CD4-positive, alpha-beta T cell (primary cell): ENCODE results near the gene IRF8. TPM values are rescaled to one million over a fixed set of nuclear protein-coding genes. Genes with fewer than 3 reads are reported as not detected.

Experiments
- ATAC-seq: fragments of 200-7000 bp; cut with Tn5 transposase; one replicate; pipeline ENCODE4 v1.10.0; 2022; ENCODE audit warnings: mild to moderate bottlenecking; ENCODE audit not compliant: poor library complexity
- CTCF ChIA-PET: fragments of 350-600 bp; sonication (Branson Sonifier 250); formaldehyde crosslinking; loops from one replicate; lab custom pipeline; 2021; ENCODE audit warnings: antibody characterized with exemption, inconsistent platforms; lab: Charles Lee
- POLR2A ChIA-PET: fragments of 350-600 bp; sonication (Branson Sonifier 250); formaldehyde crosslinking; loops from one replicate; lab custom pipeline; 2021; ENCODE audit warnings: antibody characterized with exemption, inconsistent platforms; lab: Charles Lee
- DNase-seq, 14 experiments: peaks; one replicate each; pipeline ENCODE4 v3.0.0-alpha.2; 2013 to 2020; ENCODE audit warnings: mixed read lengths in 2 of 14
- H3K27ac ChIP-seq, 2 donors: one replicate each; pipeline versions ENCODE4 v1.5.1 to v1.7.0; 2013; ENCODE audit warnings: low read length in 2 of 2, low read depth in 1 of 2, mild to moderate bottlenecking in 1 of 2
- H3K27me3 ChIP-seq, 2 experiments: 1 replicate in 1 of 2; 2 replicates in 1 of 2; pipeline versions ENCODE4 v1.6.1 to v1.7.0; 2013; ENCODE audit warnings: low read length in 2 of 2, control low read depth in 1 of 2, mild to moderate bottlenecking in 1 of 2, moderate library complexity in 1 of 2; ENCODE audit not compliant: insufficient read depth in 2 of 2, control insufficient read depth in 1 of 2
- H3K36me3 ChIP-seq: one replicate; pipeline ENCODE4 v1.6.1; 2013; ENCODE audit warnings: low read length, control low read depth; ENCODE audit not compliant: insufficient read depth
- H3K4me1 ChIP-seq: one replicate; pipeline ENCODE4 v1.6.1; 2013; ENCODE audit warnings: low read length, control low read depth; ENCODE audit not compliant: insufficient read depth
- H3K4me3 ChIP-seq: one replicate; pipeline ENCODE4 v1.5.1; 2013; ENCODE audit warnings: mild to moderate bottlenecking, low read length, moderate library complexity
- H3K9me3 ChIP-seq, 2 experiments: 1 replicate in 1 of 2; 2 replicates in 1 of 2; pipeline versions ENCODE4 v1.6.1 to v1.7.0; 2013; ENCODE audit warnings: low read length in 2 of 2, mild to moderate bottlenecking in 2 of 2, control low read depth in 1 of 2, moderate library complexity in 1 of 2; ENCODE audit not compliant: control insufficient read depth in 1 of 2, insufficient read depth in 1 of 2
- H3K27ac Mint-ChIP-seq: one replicate; pipeline ENCODE4 v1.8.0; 2020; ENCODE audit warnings: mixed read lengths
- H3K27me3 Mint-ChIP-seq: one replicate; pipeline ENCODE4 v1.8.0; 2021; ENCODE audit warnings: mixed read lengths
- H3K36me3 Mint-ChIP-seq: one replicate; pipeline ENCODE4 v1.8.0; 2021; ENCODE audit warnings: low read depth, mixed read lengths
- H3K4me1 Mint-ChIP-seq: one replicate; pipeline ENCODE4 v1.8.0; 2021; ENCODE audit warnings: low read depth, mixed read lengths
- H3K4me3 Mint-ChIP-seq: one replicate; pipeline ENCODE4 v1.8.0; 2020; ENCODE audit warnings: mild to moderate bottlenecking, mixed read lengths
- H3K9me3 Mint-ChIP-seq: one replicate; pipeline ENCODE4 v1.8.0; 2020; ENCODE audit warnings: mixed read lengths
- CTCF ChIP-seq: fragments of 200-600 bp; IDR thresholded peaks from one replicate; pipeline ENCODE4 v1.8.0; 2022; ENCODE audit warnings: antibody characterized with exemption, mild to moderate bottlenecking
- intact Hi-C, 2 experiments: fragments of 100-400 bp; cut with DNase I in 1 of 2; cut with micrococcal nuclease in 1 of 2; formaldehyde crosslinking; loops; one replicate each; pipeline versions ENCODE4 v1.15.1 to v1.9.0; 2023 to 2025; cut with DNase I, micrococcal nuclease
- total RNA-seq, 174 experiments: library from RNA in 2 of 174; stranded (reverse) in 2 of 174; gene quantifications; one replicate each; pipeline ENCODE4 v1.2.3 and lab custom pipeline; 2021 to 2026

IRF8 gene
- total RNA-seq, 2 experiments from 2014 or later, result 11.3 to 13.2 TPM

DNA sequence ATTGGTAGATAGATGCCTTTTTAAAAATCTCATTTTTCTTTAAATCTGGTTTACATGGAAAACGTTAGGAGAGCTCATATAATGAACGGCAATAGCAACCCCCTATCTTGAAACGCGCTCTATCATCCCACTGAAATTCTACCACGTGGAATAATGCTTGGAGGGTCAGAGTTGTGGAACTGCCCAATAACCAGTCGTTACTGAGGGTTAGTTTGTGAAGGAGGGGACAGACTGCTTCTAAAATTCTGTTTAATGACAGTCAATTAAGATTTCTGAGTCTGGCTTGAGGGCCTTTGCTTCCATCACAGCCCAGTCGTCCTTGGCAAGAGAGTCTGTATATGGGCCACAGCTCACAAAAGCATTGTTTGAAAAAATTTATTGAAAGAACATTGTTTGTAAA, 482 bp downstream of the IRF8 start:
- peaks cover 49% of the 10 kb centered on the region for H3K4me1 Mint-ChIP-seq
- DNase-seq, result no peak
- ChIA-PET POLR2A (interaction anchor here (1.8 to 1.9 kb wide), 2 partner anchors 9 to 37 kb away, joined by 3 to 5 read pairs; no protein-coding TSS in a partner anchor), CTCF (interaction anchor here (1.2 to 1.4 kb wide), 2 partner anchors 78 kb away, joined by 3 to 4 read pairs; no protein-coding TSS in a partner anchor)
- no peak overlapping the region for H3K27ac Mint-ChIP-seq
- H3K36me3 ChIP-seq, result no peaks in the 10 kb centered on the region
- no peak overlapping the region for H3K27ac ChIP-seq
- H3K4me3 Mint-ChIP-seq, result peak overlapping the region; percentile 91
- peaks cover 0 to 13% of the 10 kb centered on the region in 2 experiments for H3K27me3 ChIP-seq
- H3K36me3 Mint-ChIP-seq, result no peaks in the 10 kb centered on the region
- H3K9me3 ChIP-seq, result no peaks in the 10 kb centered on the region
- H3K4me3 ChIP-seq, result peak overlapping the region; percentile 65
- intact Hi-C loops, result loop anchor here (5.0 to 10.0 kb wide), 2 partner anchors 75 to 77 kb away; no protein-coding TSS in a partner anchor
- no peak for ATAC-seq
- H3K4me1 ChIP-seq, result peaks cover 48% of the 10 kb centered on the region
- peaks cover 31% of the 10 kb centered on the region for H3K27me3 Mint-ChIP-seq
- TF ChIP-seq CTCF, result no peak
- no peaks in the 10 kb centered on the region for H3K9me3 Mint-ChIP-seq

DNA sequence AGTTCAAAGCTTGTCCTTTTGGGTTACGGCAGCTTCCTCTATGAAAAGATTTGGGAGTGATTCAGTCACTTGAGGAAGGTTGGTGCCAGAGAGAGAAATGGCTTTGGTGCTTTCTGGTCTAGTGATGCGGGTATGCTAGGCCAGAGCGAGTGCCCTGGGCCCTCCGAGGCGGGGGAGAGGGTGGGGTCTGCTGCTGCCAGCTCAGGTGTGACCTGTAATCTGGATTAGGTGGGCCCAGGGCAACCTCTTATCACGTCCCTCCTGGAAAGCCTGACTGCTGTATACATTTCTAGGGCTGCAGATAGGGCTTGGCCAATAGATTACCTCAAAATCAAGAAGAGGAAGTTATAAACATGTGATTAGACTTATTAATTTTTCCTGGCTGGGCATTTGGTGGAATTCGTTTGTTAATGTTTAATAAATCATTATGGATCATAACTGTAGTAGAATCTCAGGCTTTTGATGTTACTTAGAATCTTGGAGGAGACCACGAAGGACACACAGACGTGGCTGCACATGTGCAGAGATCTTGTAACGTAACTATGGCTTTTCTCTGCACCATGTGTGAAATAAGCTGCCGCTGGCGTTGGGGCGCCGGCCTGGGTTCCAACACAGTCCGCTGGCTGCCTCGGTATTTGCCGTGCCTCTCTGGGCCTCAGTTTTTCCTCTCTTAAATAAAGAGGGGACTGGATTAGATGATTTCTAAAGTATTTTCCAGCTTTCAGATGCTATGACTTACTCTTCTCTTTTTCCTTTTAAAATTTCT, 1.2 kb downstream of the IRF8 start:
- H3K36me3 ChIP-seq, result no peaks in the 10 kb centered on the region
- H3K4me1 ChIP-seq, result peaks cover 48% of the 10 kb centered on the region
- no peaks in the 10 kb centered on the region for H3K36me3 Mint-ChIP-seq
- H3K27ac ChIP-seq, result no peak overlapping the region
- no peak for ATAC-seq
- intact Hi-C loops, result no loop called here
- DNase-seq, result no peak
- ChIA-PET CTCF (interaction anchor here (1.2 kb wide), 1 partner anchor 79 kb away, joined by 3 read pairs; no protein-coding TSS in a partner anchor), POLR2A (interaction anchor here (1.3 to 1.9 kb wide), 2 partner anchors 34 to 36 kb away, joined by 3 to 5 read pairs; no protein-coding TSS in a partner anchor)
- peaks cover 49% of the 10 kb centered on the region for H3K4me1 Mint-ChIP-seq
- peak overlapping the region; percentile 65 for H3K4me3 ChIP-seq
- H3K27ac Mint-ChIP-seq, result no peak overlapping the region
- no peaks in the 10 kb centered on the region for H3K9me3 Mint-ChIP-seq
- peaks cover 31% of the 10 kb centered on the region for H3K27me3 Mint-ChIP-seq
- H3K27me3 ChIP-seq, result peaks cover 0 to 13% of the 10 kb centered on the region in 2 experiments
- peaks cover 0 to under 1% of the 10 kb centered on the region in 2 experiments for H3K9me3 ChIP-seq
- peak overlapping the region; percentile 91 for H3K4me3 Mint-ChIP-seq
- TF ChIP-seq CTCF, result no peak

GRCh38 chr16:85901110-85901509, 2.1 kb downstream of the IRF8 start:
- ChIA-PET CTCF (no interaction called here), POLR2A (interaction anchor here (1.3 kb wide), 1 partner anchor 33 kb away, joined by 3 read pairs; no protein-coding TSS in a partner anchor)
- Histone ChIP-seq H3K4me3 (peak overlapping the region; percentile 25), H3K27ac (no peak overlapping the region), H3K27me3 (peaks cover 0 to 13% of the 10 kb centered on the region in 2 experiments), H3K4me1 (peaks cover 48% of the 10 kb centered on the region), H3K9me3 (peaks cover 0 to 4% of the 10 kb centered on the region in 2 experiments), H3K36me3 (no peaks in the 10 kb centered on the region)
- intact Hi-C loops, result no loop called here
- ATAC-seq (no peak), DNase-seq (no peak)
- Mint-ChIP-seq H3K4me3 (peak overlapping the region; percentile 91), H3K4me1 (peaks cover 49% of the 10 kb centered on the region), H3K27ac (no peak overlapping the region), H3K27me3 (peaks cover 31% of the 10 kb centered on the region), H3K36me3 (no peaks in the 10 kb centered on the region), H3K9me3 (no peaks in the 10 kb centered on the region)
- no peak for TF ChIP-seq CTCF
